GM19468 (cell line): ENCODE results near the gene PLK3.
"Not testable (repeated sequence)": the region's sequence is repeated elsewhere in the genome, so short reads cannot be mapped to it uniquely, and the experiment has no call there.

Experiments used
- ATAC-seq: cut with Tn5 transposase; IDR thresholded peaks from one replicate; pipeline ENCODE4 v1.9.1; 2021; ENCODE audit warnings: mild to moderate bottlenecking, moderate library complexity, moderate number of reproducible peaks; ENCODE audit not compliant: unreplicated experiment; ENCODE audit errors: extremely low read depth

Gene PLK3

GRCh38 chr1:44808063-44808937 lies 8.1 kb downstream of the PLK3 start, which contains the start of gene BTBD19:
Gene BTBD19 (plus strand): TSS chr1:44808523. CDS start chr1:44808821, 298 bp downstream.
- ATAC-seq, result no peak

- ATAC-seq, result no peak
These were observed 9.1 kb downstream of the PLK3 start for GRCh38 chr1:44808938-44809917.

- ATAC-seq, result no peak
These were observed 10.1 kb downstream of the PLK3 start for GRCh38 chr1:44810101-44810761.

- ATAC-seq, result not testable (repeated sequence)
These were observed 10.6 kb downstream of the PLK3 start for GRCh38 chr1:44810762-44811105.

- no peak for ATAC-seq
These were observed 11.1 kb downstream of the PLK3 start for GRCh38 chr1:44811234-44811633.

- no peak for ATAC-seq
These were observed 12.8 kb downstream of the PLK3 start for GRCh38 chr1:44812822-44813543.

GRCh38 chr1:44815926-44816325 lies 15.7 kb downstream of the PLK3 start:
- not testable (repeated sequence) for ATAC-seq

DNA sequence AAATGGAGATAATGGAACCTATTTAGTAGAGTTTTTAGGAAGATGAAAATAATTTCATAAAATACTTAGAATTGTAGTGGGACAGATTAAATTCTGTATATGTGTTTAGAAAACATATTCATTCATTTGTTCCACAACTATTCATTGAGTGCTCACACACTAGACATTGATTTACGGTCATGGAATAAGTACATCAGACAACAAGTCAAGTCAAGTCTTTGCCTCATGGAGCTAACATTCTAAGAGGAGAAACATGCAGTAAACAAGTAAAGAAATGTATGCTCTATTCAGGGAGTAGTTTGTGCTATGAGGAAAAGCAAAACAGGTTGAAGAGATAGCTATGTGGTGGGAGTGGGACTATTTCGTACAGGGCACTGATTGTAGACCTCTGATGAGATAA lies 17.1 kb downstream of the PLK3 start:
- no peak for ATAC-seq

GRCh38 chr1:44817771-44818495 lies 17.8 kb downstream of the PLK3 start:
- no peak for ATAC-seq

DNA sequence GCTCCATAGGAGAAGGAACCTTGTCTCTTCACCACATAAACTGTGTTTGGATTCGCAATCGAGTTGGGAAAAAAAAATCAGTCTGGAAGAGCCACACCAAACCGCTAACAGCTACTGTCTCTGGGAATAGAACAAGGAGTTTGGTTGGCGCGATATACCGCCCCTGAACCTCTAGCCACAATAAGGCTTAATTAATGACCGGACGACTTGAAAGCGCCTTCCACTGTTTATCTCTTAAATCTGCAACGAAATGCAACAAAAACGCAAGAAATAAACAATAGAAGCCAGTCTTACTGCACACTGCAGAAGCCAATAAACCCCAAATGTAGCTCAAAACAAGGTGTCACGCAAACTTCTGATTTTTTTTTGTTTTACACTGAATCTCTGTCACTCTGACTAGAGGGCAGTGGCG lies 19.0 kb downstream of the PLK3 start:
- no peak for ATAC-seq

GRCh38 chr1:44819608-44820327 lies 19.6 kb downstream of the PLK3 start:
- peak; percentile 68 for ATAC-seq

DNA sequence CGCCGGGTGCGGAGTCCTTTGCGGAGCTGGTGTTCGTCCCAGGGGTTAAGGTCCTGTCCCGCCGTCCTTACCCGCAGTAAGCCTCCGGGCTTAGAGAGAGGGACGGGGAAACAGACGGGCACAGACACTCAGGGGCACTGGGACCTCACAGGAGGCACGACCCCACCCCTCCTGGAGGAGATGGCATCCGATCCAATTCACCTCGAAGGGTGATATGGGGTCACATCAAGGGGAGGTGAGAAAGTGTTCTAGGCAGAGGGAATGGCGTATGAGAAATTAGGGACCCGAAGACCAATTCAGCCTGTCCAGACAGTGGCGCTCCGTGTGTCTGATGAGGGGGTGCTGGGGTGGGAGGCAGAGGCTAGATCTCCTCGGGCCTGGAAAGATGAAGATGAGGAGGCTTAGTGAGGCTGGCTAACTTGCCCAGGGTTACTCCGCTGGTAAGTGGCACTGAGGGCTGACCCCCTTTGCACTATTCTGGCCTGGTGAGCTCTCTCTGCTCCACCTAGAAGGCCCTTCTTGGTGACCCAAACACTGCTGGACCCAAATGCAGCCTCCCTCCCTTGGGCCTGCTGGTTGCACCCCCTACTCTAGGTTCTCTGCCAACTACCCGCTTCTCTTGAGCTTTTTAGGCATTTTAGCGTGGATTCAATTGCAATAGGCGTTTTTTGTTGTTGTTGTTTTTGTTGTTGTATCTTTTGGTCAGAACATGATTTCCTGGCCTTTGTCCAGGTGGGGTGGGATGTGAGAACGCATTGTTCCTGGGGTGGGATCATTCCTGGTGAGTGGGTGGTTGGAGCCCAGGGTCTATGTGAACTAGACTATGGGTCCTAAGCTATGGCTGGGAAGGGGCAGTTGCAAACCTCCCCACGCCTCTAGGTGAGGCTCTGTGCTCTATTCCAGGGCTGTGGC lies 20.4 kb downstream of the PLK3 start:
- no peak for ATAC-seq

DNA sequence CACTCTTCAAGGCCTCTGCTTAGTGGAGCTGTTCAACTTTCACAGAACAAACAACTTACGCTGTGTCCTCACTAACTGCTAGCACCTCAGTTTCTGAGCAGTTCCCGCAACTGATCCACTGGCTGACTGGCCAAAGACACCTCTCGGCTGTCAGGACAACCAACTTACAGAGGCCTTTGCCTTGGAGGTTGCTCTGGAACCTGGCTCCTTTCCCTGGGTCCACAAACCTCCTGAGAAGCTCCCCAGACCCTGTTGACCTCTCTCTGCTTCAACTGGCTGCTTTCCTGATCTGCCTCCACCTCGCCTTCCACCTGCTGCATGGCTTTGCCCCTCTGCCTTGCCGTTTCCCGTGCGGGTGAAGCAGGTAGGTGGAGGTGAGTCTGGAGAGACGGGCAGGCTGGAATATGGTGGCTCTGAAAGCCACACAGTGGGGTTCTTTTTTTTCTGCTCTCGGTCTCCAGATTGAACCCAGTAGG lies 21.1 kb downstream of the PLK3 start:
- ATAC-seq, result no peak

GRCh38 chr1:44822131-44822701 lies 22.0 kb downstream of the PLK3 start:
- no peak for ATAC-seq

- no peak for ATAC-seq
These were observed 22.8 kb downstream of the PLK3 start for GRCh38 chr1:44822981-44823451.

DNA sequence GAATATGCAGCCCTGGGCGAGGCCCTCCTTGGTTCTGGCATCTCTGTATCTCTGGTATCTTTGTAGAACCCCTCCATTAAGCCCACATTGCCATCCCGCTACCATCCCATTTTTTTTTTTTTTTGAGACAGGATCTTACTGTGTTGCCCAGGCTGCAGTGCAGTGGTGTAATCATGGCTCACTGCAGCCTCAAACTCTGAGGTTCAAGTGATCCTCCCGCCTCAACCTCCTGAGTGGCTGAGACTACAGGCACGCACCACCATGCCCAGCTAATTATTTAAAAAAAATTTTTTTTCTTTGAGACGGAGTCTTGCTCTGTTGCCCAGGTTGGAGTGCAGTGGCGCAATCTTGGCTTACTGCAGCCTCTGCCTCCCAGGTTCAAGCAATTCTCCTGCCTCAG lies 24.2 kb downstream of the PLK3 start:
- ATAC-seq, result not testable (repeated sequence)
